Measurements from ENCODE around the gene RPAP3. TPM values are rescaled to one million over a fixed set of nuclear protein-coding genes. Genes with fewer than 3 reads are reported as not detected.

The RPAP3 gene
- polyA plus RNA-seq, 1 donor from 2014 or later, result 39.7 TPM

GRCh38 chr12:47715393-47715876 is 9.6 kb upstream of the RPAP3 start:
- Histone ChIP-seq H3K9me2 (ENCODE audit: insufficient read depth, low read length) (no peaks in the 10 kb centered on the region), H3K9me3 (ENCODE audit: low read length) (no peaks in the 10 kb centered on the region), H3K79me2 (replicated peaks; ENCODE audit: insufficient read depth, low read length) (no peaks in the 10 kb centered on the region), H3K27ac (ENCODE audit: low read length) (no peak overlapping the region), H3K36me3 (ENCODE audit: insufficient read depth, low read length) (no peaks in the 10 kb centered on the region), H4K20me1 (ENCODE audit: insufficient read depth) (no peaks in the 10 kb centered on the region), H3K4me2 (ENCODE audit: low read length) (no peak overlapping the region), H3K9ac (ENCODE audit: low read length) (no peak overlapping the region), H3K4me3 (ENCODE audit: low read length) (no peak overlapping the region), H2AFZ (ENCODE audit: low read depth, low read length) (no peak overlapping the region), H3K27me3 (ENCODE audit: insufficient read depth, low read depth, low read length) (no peaks in the 10 kb centered on the region), H3F3A (ENCODE audit: insufficient read depth, low read length, poor library complexity, severe bottlenecking) (no peaks in the 10 kb centered on the region)
- TF ChIP-seq CTCF (IDR thresholded peaks at IDR 0.05; ENCODE audit: poor library complexity, severe bottlenecking) (peak; percentile 92), RAD21 (conservative IDR thresholded peaks at IDR 0.05) (peak; percentile 93), MXI1 (conservative IDR thresholded peaks at IDR 0.05; ENCODE audit: poor library complexity, severe bottlenecking) (no peak), SMC3 (conservative IDR thresholded peaks at IDR 0.05; ENCODE audit: poor library complexity) (peak; percentile 95), EZH2 (IDR thresholded peaks at IDR 0.05; ENCODE audit: borderline replicate concordance, insufficient read depth, low read length, poor library complexity, severe bottlenecking) (no peak), TAF1 (IDR thresholded peaks at IDR 0.05; ENCODE audit: low read depth) (no peak), EP300 (conservative IDR thresholded peaks at IDR 0.05; ENCODE audit: poor library complexity, severe bottlenecking) (no peak), POLR2AphosphoS5 (IDR thresholded peaks at IDR 0.05) (no peak), REST (IDR thresholded peaks at IDR 0.05; ENCODE audit: borderline replicate concordance) (no peak)

GRCh38 chr12:47714826-47715386 is 9.1 kb upstream of the RPAP3 start:
- Histone ChIP-seq H4K20me1 (ENCODE audit: insufficient read depth) (no peaks in the 10 kb centered on the region), H3F3A (ENCODE audit: insufficient read depth, low read length, poor library complexity, severe bottlenecking) (no peaks in the 10 kb centered on the region), H3K27ac (ENCODE audit: low read length) (no peak overlapping the region), H3K4me2 (ENCODE audit: low read length) (no peak overlapping the region), H3K27me3 (ENCODE audit: insufficient read depth, low read depth, low read length) (no peaks in the 10 kb centered on the region), H3K36me3 (ENCODE audit: insufficient read depth, low read length) (no peaks in the 10 kb centered on the region), H3K9me2 (ENCODE audit: insufficient read depth, low read length) (no peaks in the 10 kb centered on the region), H3K9me3 (ENCODE audit: low read length) (no peaks in the 10 kb centered on the region), H2AFZ (ENCODE audit: low read depth, low read length) (no peak overlapping the region), H3K4me3 (ENCODE audit: low read length) (no peak overlapping the region), H3K9ac (ENCODE audit: low read length) (no peak overlapping the region), H3K79me2 (replicated peaks; ENCODE audit: insufficient read depth, low read length) (no peaks in the 10 kb centered on the region)
- TF ChIP-seq EP300 (conservative IDR thresholded peaks at IDR 0.05; ENCODE audit: poor library complexity, severe bottlenecking), result no peak
- TF ChIP-seq POLR2AphosphoS5 (IDR thresholded peaks at IDR 0.05), result no peak
- no peak for TF ChIP-seq RAD21 (conservative IDR thresholded peaks at IDR 0.05)
- TF ChIP-seq CTCF (IDR thresholded peaks at IDR 0.05; ENCODE audit: poor library complexity, severe bottlenecking), result no peak
- TF ChIP-seq REST (IDR thresholded peaks at IDR 0.05; ENCODE audit: borderline replicate concordance), result no peak
- no peak for TF ChIP-seq EZH2 (IDR thresholded peaks at IDR 0.05; ENCODE audit: borderline replicate concordance, insufficient read depth, low read length, poor library complexity, severe bottlenecking)
- no peak for TF ChIP-seq SMC3 (conservative IDR thresholded peaks at IDR 0.05; ENCODE audit: poor library complexity)
- no peak for TF ChIP-seq MXI1 (conservative IDR thresholded peaks at IDR 0.05; ENCODE audit: poor library complexity, severe bottlenecking)
- TF ChIP-seq TAF1 (IDR thresholded peaks at IDR 0.05; ENCODE audit: low read depth), result no peak
